ENCODE results near the gene TNFRSF25. TPM values are rescaled to one million over a fixed set of nuclear protein-coding genes. Genes with fewer than 3 reads are reported as not detected.

Gene TNFRSF25
- total RNA-seq, 1 experiment from 2014 or later: 27.6 TPM

DNA sequence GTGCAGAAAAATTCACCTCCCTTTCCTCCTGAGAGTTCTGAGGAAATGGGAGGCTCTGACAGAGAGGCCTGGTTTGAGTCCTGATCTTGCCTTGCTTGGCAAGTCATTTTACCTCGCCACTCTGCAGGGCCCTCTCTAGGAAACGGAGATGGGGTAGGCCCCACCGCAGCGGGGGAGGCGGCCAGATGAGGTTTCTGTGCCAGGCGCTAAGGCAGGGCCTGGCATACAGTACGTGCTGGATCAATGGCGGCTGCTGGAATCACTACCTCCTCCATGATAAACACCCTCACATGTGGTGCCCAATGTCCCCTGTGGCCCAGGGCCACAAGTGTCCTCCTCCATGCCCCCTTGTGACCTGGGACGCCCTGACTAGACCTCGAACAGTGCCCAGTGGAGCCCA is 26.0 kb upstream of the TNFRSF25 start:
- Mint-ChIP-seq H3K27me3 (ENCODE audit: insufficient read depth, unreplicated experiment) (no peaks in the 10 kb centered on the region), H3K4me3 (ENCODE audit: unreplicated experiment) (peak overlapping the region; percentile 77)
- CTCF ChIA-PET: interaction anchor here (0.6 to 4.9 kb wide), 7 partner anchors 24 to 1017 kb away, joined by 3 to 26 read pairs (median 4); partner anchors contain the start of genes NOL9 and TAS1R1

DNA sequence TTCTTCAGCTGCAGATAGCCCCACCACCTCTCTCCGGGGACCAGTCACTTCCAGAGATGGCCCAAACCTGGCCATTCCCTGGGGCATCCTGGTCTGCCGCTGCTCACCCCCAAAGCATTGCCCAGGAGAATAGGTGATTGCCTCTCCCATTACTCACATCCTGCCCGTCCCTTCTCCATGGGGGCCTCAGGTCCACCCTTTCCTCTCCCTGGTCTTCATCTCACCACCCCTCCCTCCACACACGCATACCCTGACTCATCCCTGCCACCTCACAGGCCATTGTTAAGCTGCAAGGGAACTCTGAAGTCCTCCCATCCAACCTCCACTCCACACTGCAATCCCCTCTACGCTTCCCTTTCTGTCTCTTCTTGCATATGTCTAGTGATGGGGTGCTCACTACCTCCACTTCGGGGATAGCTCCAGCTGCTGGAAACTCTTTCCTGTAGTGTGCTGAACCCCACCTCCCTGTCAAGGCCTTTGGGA is 25.5 kb upstream of the TNFRSF25 start, which contains the start of gene PLEKHG5:
Gene PLEKHG5, minus strand, starts transcription at position 188 of the 483 bp plus-strand sequence. CDS start 14,096 bp downstream, outside the sequence.
- Mint-ChIP-seq H3K27ac (ENCODE audit: low read depth, unreplicated experiment) (peak within 1 kb of the TSS; percentile 44), H3K36me3 (ENCODE audit: insufficient read depth, unreplicated experiment) (peaks cover 12% of the 10 kb centered on the region), H3K9me3 (ENCODE audit: unreplicated experiment) (no peaks in the 10 kb centered on the region), H3K4me3 (ENCODE audit: unreplicated experiment) (peak within 1 kb of the TSS; percentile 77), H3K4me1 (ENCODE audit: insufficient read depth, unreplicated experiment) (peaks cover 41% of the 10 kb centered on the region), H3K27me3 (ENCODE audit: insufficient read depth, unreplicated experiment) (no peaks in the 10 kb centered on the region)
- ChIA-PET CTCF (interaction anchor here (0.6 to 4.9 kb wide), 7 partner anchors 11 to 1017 kb away, joined by 3 to 26 read pairs (median 3); partner anchors contain the start of genes NOL9 and TAS1R1), POLR2A (interaction anchor here (0.6 to 6.3 kb wide), 12 partner anchors 12 to 271 kb away, joined by 3 to 63 read pairs (median 8); partner anchors contain the start of genes KLHL21, NOL9 and ZBTB48)
- intact Hi-C loops (cut with micrococcal nuclease): no loop called here
- TF ChIP-seq, protein P1, sequence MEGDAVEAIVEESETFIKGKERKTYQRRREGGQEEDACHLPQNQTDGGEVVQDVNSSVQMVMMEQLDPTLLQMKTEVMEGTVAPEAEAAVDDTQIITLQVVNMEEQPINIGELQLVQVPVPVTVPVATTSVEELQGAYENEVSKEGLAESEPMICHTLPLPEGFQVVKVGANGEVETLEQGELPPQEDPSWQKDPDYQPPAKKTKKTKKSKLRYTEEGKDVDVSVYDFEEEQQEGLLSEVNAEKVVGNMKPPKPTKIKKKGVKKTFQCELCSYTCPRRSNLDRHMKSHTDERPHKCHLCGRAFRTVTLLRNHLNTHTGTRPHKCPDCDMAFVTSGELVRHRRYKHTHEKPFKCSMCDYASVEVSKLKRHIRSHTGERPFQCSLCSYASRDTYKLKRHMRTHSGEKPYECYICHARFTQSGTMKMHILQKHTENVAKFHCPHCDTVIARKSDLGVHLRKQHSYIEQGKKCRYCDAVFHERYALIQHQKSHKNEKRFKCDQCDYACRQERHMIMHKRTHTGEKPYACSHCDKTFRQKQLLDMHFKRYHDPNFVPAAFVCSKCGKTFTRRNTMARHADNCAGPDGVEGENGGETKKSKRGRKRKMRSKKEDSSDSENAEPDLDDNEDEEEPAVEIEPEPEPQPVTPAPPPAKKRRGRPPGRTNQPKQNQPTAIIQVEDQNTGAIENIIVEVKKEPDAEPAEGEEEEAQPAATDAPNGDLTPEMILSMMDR (IDR thresholded peaks at IDR 0.05; ENCODE audit: unreplicated experiment): no peak
- no TSS peak for BruUV-seq (replicated peaks)
- DNase-seq (ENCODE audit: unreplicated experiment): peak; percentile 90

More for the DNA sequence above, 26.0 kb upstream of the TNFRSF25 start:
- Mint-ChIP-seq H3K36me3 (ENCODE audit: insufficient read depth, unreplicated experiment) (peaks cover 12% of the 10 kb centered on the region), H3K9me3 (ENCODE audit: unreplicated experiment) (no peaks in the 10 kb centered on the region), H3K27ac (ENCODE audit: low read depth, unreplicated experiment) (peak overlapping the region; percentile 44), H3K4me1 (ENCODE audit: insufficient read depth, unreplicated experiment) (peaks cover 37% of the 10 kb centered on the region)
- intact Hi-C loops (cut with micrococcal nuclease): no loop called here
- BruUV-seq (replicated peaks): no TSS peak
- DNase-seq (ENCODE audit: unreplicated experiment): no peak
- POLR2A ChIA-PET: interaction anchor here (0.6 to 6.3 kb wide), 10 partner anchors 13 to 109 kb away, joined by 3 to 63 read pairs (median 10); partner anchors contain the start of genes KLHL21, NOL9 and ZBTB48
- TF ChIP-seq, protein P1 (IDR thresholded peaks at IDR 0.05; ENCODE audit: unreplicated experiment): no peak

DNA sequence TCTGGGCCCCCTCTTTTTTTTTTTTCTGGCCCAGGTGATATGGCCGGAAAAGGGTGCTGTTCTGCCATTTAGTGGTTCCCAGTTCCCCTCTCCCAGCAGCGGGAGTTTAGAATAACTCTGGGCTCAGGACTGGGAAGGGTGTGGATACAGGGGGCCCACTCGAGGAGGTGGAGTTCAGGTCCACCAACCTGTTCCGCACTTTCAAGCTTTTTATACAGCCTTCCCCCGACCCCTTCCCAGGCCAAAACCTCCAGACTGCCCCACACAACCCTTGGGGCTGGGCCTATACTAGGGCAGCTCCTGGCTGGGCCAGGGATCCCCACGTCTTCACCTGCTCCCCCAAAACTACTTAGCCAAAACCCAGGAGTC is 25.1 kb upstream of the TNFRSF25 start:
- peaks cover 12% of the 10 kb centered on the region for H3K36me3 Mint-ChIP-seq (ENCODE audit: insufficient read depth, unreplicated experiment)
- peak overlapping the region; percentile 44 for H3K27ac Mint-ChIP-seq (ENCODE audit: low read depth, unreplicated experiment)
- POLR2A ChIA-PET: interaction anchor here (0.6 to 6.3 kb wide), 13 partner anchors 12 to 271 kb away, joined by 3 to 63 read pairs (median 6); partner anchors contain the start of genes KLHL21, NOL9 and ZBTB48
- peak overlapping the region; percentile 77 for H3K4me3 Mint-ChIP-seq (ENCODE audit: unreplicated experiment)
- BruUV-seq (replicated peaks): TSS peak; percentile 87
- no peak for DNase-seq (ENCODE audit: unreplicated experiment)
- CTCF ChIA-PET: interaction anchor here (0.6 to 4.9 kb wide), 12 partner anchors 11 to 250 kb away, joined by 3 to 26 read pairs (median 4); partner anchors contain the start of genes NOL9 and TAS1R1
- TF ChIP-seq, protein P1 (IDR thresholded peaks at IDR 0.05; ENCODE audit: unreplicated experiment): no peak
- no peaks in the 10 kb centered on the region for H3K27me3 Mint-ChIP-seq (ENCODE audit: insufficient read depth, unreplicated experiment)
- H3K4me1 Mint-ChIP-seq (ENCODE audit: insufficient read depth, unreplicated experiment): peaks cover 45% of the 10 kb centered on the region
- no peaks in the 10 kb centered on the region for H3K9me3 Mint-ChIP-seq (ENCODE audit: unreplicated experiment)
- intact Hi-C loops (cut with micrococcal nuclease): no loop called here
